Measurements from ENCODE around the gene COL19A1.
"Not testable (repeated sequence)": the region's sequence is repeated elsewhere in the genome, so short reads cannot be mapped to it uniquely, and the experiment has no call there.

Gene COL19A1

DNA sequence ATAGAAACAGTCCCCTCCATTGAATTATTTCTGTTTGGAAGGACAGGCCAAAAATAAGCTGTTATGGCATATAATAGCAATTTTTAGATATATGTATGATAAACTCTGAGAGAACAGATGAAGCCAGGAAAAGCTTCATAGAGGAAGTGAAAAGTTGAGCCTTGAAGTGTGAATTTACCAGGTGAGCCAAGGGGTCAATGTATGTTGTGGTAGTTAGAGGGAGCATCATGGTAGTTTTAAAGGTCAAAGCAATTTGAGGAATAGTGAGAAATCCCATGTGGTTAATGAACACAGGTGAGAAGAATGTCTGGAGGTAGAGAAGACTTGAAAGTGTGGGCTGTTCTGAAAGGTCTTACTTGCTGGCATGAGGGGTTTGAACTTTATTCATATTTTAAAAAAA lies 47.0 kb downstream of the COL19A1 start:
- DNase-seq = no peak

DNA sequence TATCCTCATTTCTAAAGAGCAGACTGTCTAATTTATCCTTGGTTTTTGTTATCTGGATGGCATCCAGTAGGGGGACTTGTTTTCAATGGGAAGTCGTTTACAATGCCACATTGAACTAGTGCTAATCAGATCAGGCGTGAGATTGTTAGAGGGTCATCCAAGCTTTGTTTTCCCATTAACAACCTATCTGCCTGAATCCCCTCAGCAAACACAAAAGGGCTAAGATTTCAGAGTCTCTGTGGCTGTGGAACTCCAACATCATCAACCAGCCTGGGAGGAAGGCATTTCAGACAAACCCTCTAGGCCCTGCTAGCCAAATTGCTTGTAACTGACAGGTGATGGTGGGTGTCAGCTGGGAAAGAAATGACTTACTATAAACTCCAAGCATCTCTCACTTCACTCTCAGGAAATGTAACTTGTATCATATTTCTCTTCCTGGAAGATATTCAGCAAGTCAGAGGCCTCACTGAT lies 47.7 kb downstream of the COL19A1 start:
- peak; percentile 18 for DNase-seq

DNA sequence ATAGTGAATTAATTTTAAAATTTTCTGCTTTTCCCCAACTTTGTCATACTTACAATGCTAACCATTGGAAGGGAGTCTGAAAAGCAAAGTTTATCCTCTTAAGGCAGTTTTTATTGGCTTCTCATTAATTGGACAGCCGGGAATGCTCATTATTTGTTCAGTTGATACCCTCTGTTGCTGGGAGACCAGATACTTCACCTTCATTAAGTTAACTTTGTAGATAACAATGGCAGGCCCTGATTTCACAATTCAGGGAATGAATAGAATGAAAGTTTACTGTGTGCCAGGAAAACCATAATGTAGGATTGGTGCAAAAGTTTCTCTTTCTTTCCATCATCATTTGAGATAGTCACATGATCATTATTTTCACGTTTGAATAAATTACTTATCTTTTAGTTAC lies 49.0 kb downstream of the COL19A1 start:
- DNase-seq = no peak

DNA sequence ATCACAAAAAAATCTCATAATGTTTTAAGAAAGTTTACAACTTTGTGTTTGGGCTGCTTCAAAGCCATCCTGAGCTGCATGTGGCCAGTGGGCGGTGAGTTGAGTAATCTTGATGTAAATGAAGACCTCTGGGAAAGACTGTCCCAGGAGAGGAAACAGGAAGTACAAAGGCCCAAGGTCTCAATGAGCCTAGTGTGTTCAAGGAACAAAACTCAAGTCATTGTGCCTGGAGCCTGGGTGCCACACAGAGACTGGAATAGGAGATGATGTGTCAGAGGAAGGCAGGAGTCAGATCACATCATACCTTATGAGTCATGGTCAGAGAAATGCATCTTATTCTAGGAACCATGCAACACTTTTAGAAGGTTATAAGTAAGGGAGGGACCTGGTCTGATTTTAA lies 51.5 kb downstream of the COL19A1 start:
- peak; percentile 41 for DNase-seq

DNA sequence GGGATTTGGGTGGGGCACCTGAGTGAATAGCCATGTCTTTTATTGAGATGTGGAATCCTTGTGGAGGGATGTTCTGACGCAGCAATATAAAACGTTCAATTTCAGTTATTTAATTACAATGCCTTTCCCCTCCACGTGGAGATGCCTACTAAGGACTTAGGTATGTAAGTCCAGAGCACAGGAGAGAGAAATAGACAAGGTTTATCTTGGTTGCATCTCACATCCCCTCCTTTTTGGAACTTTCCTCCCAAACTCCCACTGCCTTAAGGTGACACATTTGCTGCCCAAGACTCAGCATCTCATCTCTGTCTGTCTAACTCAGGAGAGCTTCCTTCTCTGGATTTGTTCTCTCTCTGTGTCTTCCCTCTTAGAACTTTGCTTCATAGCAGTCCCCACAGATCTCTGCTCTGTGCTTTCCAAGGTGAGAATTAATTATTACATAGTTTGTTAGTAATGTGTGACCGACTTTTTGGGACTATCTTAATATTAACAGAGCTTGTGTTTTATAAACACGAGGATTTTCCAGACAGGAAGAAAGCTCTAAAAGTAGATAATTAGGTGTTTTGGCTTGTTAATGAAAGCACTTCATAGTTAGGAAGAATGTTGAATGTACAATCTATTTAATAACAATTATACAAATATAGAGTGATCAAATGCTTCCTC lies 52.6 kb downstream of the COL19A1 start:
- DNase-seq = no peak

DNA sequence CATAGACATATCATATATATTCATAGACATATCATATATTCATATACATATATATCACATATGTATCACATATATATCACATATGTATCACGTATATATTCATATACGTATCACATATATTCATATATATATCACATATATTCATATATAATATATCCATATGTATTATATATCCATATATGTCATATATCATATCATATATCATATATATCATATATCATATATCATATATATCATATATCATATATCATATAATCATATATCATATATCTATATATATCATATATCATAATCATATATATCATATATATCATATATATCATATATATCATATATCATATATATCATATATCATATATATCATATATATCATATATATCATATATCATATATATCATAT lies 54.7 kb downstream of the COL19A1 start:
- DNase-seq = not testable (repeated sequence)

DNA sequence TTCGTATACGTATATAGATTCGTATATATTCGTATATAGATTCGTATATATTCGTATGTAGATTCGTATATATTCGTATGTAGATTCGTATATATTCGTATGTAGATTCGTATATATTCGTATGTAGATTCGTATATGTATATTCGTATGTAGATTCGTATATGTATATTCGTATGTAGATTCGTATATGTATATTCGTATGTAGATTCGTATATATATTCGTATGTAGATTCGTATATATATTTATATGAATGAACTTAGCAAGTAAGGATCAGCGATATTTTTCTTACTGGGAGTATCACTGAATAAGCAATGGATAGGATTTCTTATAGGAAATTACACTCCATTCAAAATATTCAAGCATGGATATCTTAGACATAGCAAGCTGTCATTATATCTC lies 55.3 kb downstream of the COL19A1 start:
- DNase-seq = not testable (repeated sequence)

DNA sequence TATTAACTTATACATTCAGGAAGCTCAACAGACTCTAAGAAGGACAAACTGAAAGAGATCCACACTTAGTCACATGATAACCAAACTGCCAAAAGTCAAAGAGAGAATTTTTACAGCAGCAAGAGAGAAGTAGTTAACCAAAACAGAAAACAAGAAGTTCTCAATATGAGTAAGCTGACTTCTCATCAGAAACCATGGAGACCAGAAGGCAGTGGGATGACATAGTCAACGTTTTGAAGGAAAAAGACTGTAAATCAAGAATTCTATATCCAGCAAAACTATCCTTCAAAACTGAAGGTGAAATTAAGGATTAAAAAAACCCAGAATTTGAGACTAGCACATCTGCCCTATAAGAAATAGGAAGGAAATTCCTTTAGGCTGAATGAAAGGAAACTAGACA lies 60.4 kb downstream of the COL19A1 start:
- no peak for DNase-seq

DNA sequence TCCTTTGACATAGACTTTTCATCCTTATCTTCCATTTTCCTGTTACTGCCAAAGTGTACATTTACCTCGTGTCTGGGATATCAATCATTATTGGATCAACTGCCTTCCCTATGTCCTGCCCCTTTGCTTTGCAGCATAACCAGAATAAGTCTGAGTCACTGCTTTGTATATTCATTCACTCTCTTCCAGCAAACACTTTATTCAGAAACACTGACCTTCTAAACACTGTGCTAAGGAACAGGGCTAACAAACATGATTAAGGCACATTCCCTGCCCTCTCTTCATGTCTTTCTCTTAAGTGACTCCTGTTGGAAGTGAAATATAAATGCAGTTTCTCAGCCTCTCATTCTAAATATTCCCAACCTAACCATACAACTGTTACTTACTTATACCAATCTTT lies 66.9 kb downstream of the COL19A1 start:
- DNase-seq = peak; percentile 27

DNA sequence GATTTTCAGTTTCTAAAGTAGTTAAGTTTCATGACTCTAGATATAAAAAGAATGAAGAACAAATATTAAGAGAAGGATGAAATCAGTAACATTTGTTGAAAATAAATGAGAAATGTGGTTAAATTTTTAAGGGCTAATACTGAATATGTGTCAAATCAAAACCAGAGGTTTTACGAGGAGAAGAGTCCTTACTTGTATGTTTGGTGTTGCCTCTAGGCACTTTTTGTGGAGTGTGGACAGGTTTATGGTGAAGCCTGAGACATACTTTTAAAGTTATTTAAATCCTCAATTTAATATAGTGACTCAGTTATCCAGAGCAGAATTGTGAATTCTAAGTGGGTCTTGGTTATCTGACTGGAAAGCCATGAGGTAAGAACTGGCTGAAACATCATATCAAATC lies 68.7 kb downstream of the COL19A1 start:
- DNase-seq = no peak

DNA sequence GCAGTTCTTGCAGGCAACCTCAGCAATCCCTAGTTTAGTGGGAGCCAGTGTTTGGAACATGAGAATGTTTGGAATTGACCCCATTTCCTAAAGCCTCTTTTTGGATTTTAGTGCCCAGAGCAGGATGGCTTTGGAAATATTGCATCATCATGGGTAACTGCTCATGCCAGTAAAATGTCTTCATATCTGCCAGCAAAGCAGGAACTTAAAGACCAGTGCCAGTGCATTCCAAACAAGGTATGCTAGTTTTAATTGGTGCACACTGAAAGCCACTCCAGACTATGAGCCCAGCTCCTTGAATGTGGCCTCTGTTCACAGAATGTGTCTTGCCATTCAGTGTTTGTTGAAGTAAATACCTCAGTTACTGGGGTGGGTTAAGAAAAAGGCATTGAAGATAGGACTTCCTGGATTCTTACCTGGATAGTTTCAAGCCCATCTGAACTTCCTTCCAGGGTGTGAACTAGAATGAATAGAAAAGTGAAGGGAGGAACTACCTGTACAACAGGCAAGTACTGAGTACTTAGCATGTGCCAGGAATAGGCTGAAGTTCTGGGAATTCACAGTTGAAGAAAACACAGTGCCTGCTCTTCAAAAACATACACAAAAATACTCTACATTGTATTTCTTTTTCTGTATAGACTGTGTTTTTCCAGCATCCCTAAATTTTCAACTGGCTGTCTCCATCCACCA lies 70.5 kb downstream of the COL19A1 start:
- DNase-seq = no peak

DNA sequence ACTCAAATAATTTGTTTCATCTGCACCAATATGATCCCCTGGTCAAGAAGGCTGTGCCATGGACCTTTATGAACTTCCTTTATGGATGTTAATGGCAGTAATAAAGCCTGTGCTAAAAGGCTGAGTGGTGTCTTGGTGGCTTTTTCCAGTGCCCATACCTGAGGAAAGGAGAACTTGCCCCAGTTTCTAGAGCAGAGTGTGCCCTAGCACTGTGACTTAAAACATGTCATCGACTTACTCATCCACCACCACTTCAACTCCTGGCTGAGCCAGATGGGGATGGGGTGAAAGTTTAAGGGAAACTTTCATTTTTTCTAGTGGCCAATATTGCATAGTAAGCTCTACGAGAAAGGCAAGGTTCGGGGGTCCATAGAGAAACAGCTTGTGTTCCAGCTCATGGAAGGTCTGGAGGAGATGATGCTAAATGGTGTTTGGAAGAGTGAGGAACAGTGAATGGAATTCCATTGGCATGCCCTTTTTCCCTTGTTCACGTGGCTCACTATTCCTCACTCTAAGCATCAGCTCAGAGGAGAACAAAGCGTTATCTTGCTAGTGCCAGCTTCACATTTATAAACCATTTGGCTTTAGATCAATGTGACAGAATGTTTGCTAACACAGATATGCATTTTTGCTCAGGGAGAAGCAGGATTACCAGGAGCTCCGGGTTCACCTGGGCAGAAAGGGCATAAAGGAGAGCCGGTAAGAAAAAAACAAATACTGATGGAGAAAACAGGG lies 71.2 kb downstream of the COL19A1 start:
- DNase-seq = no peak

DNA sequence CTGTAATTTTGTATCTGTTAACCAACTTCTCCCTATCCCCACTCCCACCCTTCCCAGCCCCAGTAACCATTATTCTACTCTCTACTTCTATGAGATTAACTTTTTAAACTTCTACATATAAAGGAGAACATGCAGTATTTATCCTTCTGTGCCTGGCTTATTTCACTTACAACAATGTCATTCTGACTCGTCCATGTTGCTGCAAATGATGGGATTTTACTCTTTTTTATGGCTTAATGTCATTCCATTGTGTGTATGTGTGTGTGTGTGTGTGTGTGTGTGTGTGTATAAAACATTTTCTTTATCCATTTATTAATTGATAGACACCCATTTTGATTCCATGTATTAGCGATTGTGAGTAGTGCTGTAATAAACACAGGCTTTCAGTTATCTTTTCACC lies 76.1 kb downstream of the COL19A1 start:
- no peak for DNase-seq

DNA sequence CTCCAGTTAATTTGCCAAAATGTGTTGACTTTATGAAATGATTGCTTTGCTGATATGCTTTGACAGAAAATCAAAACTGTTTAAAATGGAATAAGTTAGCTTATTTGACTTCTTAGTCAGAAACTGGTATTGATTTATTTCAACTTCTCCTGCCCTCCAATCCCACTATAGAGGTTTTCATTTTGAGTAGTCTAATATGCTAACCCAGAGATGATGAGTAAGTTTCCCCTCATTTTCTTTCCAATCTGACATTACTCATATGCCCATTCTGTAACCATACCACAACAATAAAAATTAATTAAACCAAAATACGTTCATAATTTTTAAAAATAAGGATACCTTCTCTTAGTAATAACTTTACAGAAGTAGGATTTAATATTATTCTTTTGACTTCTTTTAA lies 78.8 kb downstream of the COL19A1 start:
- no peak for DNase-seq

DNA sequence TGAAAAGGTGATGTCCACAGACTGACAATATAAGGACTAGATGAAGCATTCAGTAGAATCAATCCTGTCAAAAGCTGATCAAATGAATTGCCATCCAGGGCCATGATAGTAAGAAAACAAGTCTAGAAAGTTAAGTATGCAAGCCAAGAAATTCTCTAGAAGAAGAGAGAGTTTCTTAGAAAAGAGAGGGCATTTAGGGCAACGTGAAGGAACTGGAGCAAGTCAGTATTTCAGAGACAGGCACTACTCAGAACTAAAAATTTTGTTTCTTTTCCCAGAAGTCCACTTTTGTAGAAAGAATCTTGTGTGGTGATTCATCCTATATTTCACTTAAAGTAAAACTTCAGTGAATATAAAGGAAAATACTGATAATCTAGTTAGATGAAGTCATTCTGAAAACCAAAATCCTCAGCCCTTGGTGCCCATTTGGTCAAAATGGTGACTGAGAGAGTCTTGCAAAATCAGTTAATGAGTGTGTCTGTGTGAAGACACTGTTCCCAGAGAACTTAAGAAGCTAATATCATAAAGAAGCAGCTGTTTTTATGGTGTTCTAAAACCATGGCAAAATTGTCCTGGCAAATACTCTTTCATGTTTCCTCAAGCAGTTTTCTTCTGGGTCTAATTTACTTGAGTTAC lies 82.2 kb downstream of the COL19A1 start:
- no peak for DNase-seq

DNA sequence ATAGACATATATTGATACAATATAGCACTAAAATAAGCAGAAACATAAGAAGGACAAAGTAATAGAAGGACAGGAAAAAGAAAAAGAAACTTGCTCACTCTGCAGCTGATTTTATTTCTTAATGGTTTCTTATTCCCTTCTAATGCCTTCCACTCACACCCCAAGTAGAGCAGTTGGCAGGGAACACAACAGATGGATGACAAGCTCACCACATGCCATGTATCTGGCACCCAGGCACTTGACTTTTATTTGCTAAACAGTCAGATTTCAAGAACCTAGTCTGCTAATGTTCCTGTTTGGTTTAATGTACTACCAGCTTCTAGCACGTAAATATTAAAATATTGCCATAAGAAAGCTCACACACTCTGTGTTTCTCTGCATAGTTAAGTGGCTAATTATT lies 87.1 kb downstream of the COL19A1 start:
- peak; percentile 92 for DNase-seq

DNA sequence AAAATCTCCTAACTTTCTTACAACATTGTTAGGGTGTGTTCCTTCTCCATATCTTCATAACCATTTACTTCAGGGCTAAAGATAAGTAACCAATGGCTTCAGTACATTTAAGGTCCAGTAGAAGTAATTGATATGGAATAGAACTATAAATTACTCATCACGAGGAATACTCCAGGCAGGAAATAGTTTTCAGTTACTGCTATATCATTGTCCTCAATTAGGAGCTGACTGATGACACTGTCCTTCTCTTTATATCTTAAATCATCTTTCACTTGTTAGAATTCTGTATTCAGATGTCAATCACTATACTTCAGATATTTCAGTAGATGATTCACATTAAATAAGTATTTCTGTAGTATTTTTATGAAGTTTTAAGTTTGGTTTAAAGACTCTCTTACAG lies 88.4 kb downstream of the COL19A1 start:
- no peak for DNase-seq

DNA sequence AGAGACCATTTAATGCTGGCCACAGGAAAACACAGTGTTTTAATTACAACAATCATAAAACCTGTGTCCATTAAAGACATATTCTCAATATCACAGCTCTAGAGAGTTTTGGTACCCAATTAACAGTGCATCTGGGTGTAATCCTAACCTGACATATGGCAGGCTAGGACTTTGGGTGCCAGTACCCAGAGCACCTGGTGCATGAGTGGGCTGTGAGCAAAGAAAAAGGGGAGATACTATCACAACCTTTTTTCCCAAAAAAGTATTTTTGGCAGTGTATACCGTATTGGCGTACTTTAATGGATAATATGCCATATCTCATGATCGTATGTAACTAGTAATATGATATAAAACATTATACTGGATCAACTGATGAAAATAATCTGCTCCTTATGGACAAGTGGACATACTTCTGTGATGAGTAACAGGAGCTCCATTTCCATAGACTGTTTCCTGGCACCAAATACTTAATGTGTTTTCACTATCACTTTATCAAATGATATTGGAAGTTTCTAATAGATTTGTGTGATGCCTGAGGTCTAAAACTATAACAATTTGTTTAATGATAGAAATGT lies 91.7 kb downstream of the COL19A1 start:
- peak; percentile 49 for DNase-seq

DNA sequence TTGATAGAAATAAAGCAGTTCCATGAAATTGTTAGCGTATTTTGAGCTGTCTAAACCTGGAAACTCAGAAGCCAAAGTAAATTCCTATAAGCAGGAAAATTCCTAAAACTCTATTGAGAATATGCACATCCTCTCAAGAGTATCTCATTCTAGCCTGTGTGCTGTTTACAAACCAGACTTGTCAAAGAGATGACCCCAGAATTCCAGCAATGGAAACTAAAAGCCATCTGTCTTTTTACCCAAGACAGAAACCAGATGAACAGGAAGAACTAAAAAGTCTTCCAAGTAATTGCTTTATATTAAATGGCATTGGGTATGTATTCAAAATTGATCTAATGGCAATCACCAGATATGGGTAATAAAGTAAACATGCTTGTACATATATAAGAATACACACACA lies 92.6 kb downstream of the COL19A1 start:
- DNase-seq = no peak

DNA sequence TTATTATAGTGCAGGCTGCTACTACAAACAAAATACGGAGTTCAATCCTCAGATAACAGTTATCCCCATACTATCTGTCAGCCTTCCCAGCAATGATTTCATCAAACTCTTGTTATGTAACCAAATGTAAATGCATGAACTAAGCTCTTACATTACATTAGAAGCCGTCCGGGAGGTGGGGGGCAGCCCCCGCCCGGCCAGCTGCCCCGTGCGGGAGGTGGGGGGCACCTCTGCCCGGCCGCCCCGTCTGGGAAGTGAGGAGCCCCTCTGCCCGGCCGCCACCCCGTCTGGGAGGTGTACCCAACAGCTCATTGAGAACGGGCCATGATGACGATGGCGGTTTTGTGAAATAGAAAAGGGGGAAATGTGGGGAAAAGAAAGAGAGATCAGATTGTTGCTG lies 99.6 kb downstream of the COL19A1 start:
- DNase-seq = not testable (repeated sequence)

DNA sequence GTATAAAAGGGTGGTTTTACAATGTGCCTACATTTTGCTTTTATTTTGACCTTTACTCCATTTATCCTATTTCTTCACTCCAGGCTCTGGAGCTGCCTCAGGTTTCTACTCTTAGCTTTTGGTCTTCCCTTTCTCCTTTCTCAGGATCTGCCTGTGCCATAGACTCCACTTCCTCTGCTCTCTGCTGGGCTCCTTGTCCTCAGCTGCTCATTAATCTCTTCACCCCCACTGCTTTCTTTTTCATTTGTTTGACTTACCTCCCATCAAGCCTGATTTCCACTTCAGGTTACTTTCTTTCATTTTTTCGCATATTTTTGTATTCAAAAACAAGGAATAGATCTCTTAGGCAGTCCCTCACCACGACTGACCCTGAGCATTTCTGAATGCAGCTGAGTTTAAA lies 106.8 kb downstream of the COL19A1 start:
- DNase-seq = no peak

DNA sequence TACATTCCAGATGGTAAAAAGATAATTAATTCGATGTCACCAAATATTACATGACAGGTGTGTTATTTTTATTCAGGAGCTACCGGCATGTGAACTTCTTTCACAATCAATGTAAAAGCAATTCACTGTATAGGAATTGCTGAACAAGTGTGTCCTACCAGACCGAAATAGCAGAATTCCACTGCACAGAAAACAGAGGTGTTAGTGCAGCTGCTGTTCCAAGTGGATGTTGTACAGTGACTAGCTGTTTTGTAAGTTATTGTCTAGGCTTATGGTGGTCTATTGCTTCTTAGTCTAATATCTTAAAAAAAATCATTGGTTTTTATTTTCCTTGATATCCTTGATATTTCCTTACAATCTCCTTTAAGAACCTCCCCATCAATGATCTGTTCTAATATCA lies 107.4 kb downstream of the COL19A1 start:
- DNase-seq = no peak

DNA sequence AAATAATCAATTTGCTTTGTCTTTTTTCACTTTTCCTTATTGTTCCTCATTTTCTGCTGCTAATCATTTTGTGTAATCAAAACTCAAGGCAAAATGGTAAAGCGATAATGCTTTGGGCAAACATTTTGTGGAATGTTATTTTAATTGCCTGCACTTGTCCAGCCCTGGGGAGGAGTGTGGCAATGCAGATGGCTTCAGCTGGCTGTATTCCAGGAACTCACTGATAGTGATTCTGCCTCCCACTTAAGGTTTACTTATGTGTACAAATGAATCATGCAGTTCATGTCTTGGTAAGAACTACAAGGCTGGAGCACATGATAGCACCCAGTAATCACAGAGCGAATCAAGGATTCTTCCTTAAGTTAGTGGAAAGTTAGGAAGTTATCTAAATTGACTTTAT lies 107.8 kb downstream of the COL19A1 start:
- DNase-seq = peak; percentile 81

Measured in DMS53 (cell line).